Naive thymus-derived CD8-positive, alpha-beta T cell (primary cell): ENCODE measurements around the gene RBP2. TPM values are rescaled to one million over a fixed set of nuclear protein-coding genes. Genes with fewer than 3 reads are reported as not detected.
A peak's percentile ranks its signal among the peaks of the same experiment; 100 is the strongest.

ENCODE experiments used
- ATAC-seq, 2 donors: fragments of 150-1000 bp; cut with Tn5 transposase in 1 of 2; sonication (Bioruptor Pico), chemical (Tn5 transposase) in 1 of 2; 1 replicate in 1 of 2; 2 replicates in 1 of 2; pipeline ENCODE4 v1.10.0; 2021; ENCODE audit warnings: mild to moderate bottlenecking in 2 of 2, moderate library complexity in 2 of 2
- POLR2A ChIA-PET: fragments of 350-600 bp; sonication (Branson Sonifier 250); formaldehyde crosslinking; loops from one replicate; lab custom pipeline; 2021; ENCODE audit warnings: antibody characterized with exemption; lab: Charles Lee
- DNase-seq, 10 donors: peaks; one replicate each; pipeline versions ENCODE4 v3.0.0 to v3.0.0-alpha.2; 2020 to 2022
- H3K27ac Mint-ChIP-seq, 10 donors: one replicate each; pipeline ENCODE4 v1.8.0; 2020 to 2022; ENCODE audit warnings: mild to moderate bottlenecking in 10 of 10, mixed read lengths in 10 of 10, moderate library complexity in 4 of 10, inconsistent platforms in 1 of 10
- H3K27me3 Mint-ChIP-seq, 5 donors: one replicate each; pipeline ENCODE4 v1.8.0; 2021 to 2022; ENCODE audit warnings: mixed read lengths in 5 of 5
- H3K36me3 Mint-ChIP-seq, 3 donors: one replicate each; pipeline ENCODE4 v1.8.0; 2020 to 2022; ENCODE audit warnings: mixed read lengths in 3 of 3, mild to moderate bottlenecking in 2 of 3, inconsistent platforms in 1 of 3
- H3K4me1 Mint-ChIP-seq, 4 donors: one replicate each; pipeline ENCODE4 v1.8.0; 2021 to 2022; ENCODE audit warnings: mixed read lengths in 4 of 4
- H3K4me3 Mint-ChIP-seq, 10 donors: one replicate each; pipeline ENCODE4 v1.8.0; 2020 to 2022; ENCODE audit warnings: mild to moderate bottlenecking in 10 of 10, mixed read lengths in 10 of 10, moderate library complexity in 6 of 10, inconsistent platforms in 1 of 10
- H3K9me3 Mint-ChIP-seq, 9 donors: one replicate each; pipeline ENCODE4 v1.8.0; 2020 to 2022; ENCODE audit warnings: mixed read lengths in 9 of 9, mild to moderate bottlenecking in 3 of 9, inconsistent platforms in 1 of 9, moderate library complexity in 1 of 9
- polyA plus RNA-seq, 3 donors: library from polyadenylated mRNA; unstranded; fragments of 300-500 nt; fragmentation: Illumina TruSeq; gene quantifications; one replicate each; pipeline ENCODE4 v1.2.3, GENCODE V29; 2021
- total RNA-seq, 8 experiments: library from RNA in 2 of 8; stranded (reverse) in 2 of 8; gene quantifications; one replicate each; pipeline ENCODE4 v1.2.3 and lab custom pipeline; 2021 to 2026

RBP2 gene
- total and polyA plus RNA-seq, 5 experiments from 2014 or later = not detected

GRCh38 chr3:139450159-139450558 is 26.2 kb downstream of the RBP2 start:
- no peak for DNase-seq
- ATAC-seq = no peak
- H3K27me3 Mint-ChIP-seq = no peaks in the 10 kb centered on the region
- H3K9me3 Mint-ChIP-seq = no peaks in the 10 kb centered on the region
- H3K4me3 Mint-ChIP-seq = no peak overlapping the region
- H3K27ac Mint-ChIP-seq = no peak overlapping the region
- POLR2A ChIA-PET = no interaction called here
- no peaks in the 10 kb centered on the region for H3K4me1 Mint-ChIP-seq
- H3K36me3 Mint-ChIP-seq = no peaks in the 10 kb centered on the region

- ATAC-seq = no peak
- no peak for DNase-seq
- no peak overlapping the region for H3K4me3 Mint-ChIP-seq
- no peaks in the 10 kb centered on the region for H3K4me1 Mint-ChIP-seq
- H3K9me3 Mint-ChIP-seq = no peaks in the 10 kb centered on the region
- no peaks in the 10 kb centered on the region for H3K27me3 Mint-ChIP-seq
- H3K36me3 Mint-ChIP-seq = peaks cover 0 to under 1% (median 0%) of the 10 kb centered on the region in 3 donors
- POLR2A ChIA-PET = no interaction called here
- H3K27ac Mint-ChIP-seq = no peak overlapping the region
These were observed 26.8 kb downstream of the RBP2 start for GRCh38 chr3:139449566-139449965.

DNA sequence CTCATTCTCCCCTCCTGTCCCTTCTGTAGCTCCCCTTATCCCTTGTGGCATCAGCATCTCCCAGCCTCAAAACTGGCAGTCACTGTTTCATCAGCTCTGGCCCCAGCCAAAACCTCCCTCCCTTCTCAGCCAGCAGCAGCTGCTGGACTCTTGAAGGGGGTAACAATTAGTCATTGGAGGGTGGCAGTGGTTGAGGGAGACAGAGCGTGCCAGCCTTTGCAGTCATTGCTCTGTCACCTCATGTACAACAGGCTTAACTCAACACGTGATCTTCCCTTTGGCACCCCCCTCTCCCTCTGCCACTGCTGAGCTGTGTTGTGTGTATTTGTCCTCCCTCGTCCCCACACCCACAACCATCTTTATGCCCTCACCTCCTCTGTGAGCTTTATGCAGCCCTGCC is 28.2 kb downstream of the RBP2 start:
- Mint-ChIP-seq H3K4me1 (no peaks in the 10 kb centered on the region), H3K36me3 (peaks cover 0 to 5% (median 0%) of the 10 kb centered on the region in 3 donors), H3K27ac (no peak overlapping the region), H3K27me3 (no peaks in the 10 kb centered on the region), H3K4me3 (no peak overlapping the region), H3K9me3 (no peaks in the 10 kb centered on the region)
- ATAC-seq (no peak), DNase-seq (no peak)
- POLR2A ChIA-PET = no interaction called here

GRCh38 chr3:139447486-139447885 is 28.8 kb downstream of the RBP2 start:
- POLR2A ChIA-PET = no interaction called here
- H3K27me3 Mint-ChIP-seq = no peaks in the 10 kb centered on the region
- no peaks in the 10 kb centered on the region for H3K9me3 Mint-ChIP-seq
- no peak for DNase-seq
- H3K4me3 Mint-ChIP-seq = no peak overlapping the region
- no peak for ATAC-seq
- H3K27ac Mint-ChIP-seq = no peak overlapping the region
- H3K4me1 Mint-ChIP-seq = no peaks in the 10 kb centered on the region
- H3K36me3 Mint-ChIP-seq = peaks cover 0 to 5% (median 0%) of the 10 kb centered on the region in 3 donors

DNA sequence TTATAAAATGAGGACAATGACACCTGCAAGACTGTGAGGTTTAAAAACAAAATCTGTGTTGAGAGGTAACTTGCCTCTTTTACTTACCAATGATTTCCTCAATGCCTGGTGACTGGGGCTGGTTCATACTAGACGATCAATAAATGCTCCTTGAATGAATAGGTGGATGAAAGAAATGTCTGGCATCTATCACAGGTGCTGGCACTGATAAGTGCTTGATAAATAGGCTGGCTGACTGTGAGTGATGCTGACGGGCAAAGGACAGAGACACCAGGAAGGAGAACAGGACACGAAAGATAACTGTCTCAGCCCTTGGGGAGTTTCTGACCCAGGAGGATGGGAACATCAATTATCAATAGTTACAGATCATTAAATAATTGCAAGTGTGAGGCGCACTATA is 31.9 kb downstream of the RBP2 start:
- DNase-seq (no peak), ATAC-seq (no peak)
- no peaks in the 10 kb centered on the region for H3K9me3 Mint-ChIP-seq
- POLR2A ChIA-PET = no interaction called here
- peaks cover 0 to 8% (median 0%) of the 10 kb centered on the region in 3 donors for H3K36me3 Mint-ChIP-seq
- H3K27ac Mint-ChIP-seq = no peak overlapping the region
- H3K4me3 Mint-ChIP-seq = no peak overlapping the region
- H3K4me1 Mint-ChIP-seq = no peaks in the 10 kb centered on the region
- no peaks in the 10 kb centered on the region for H3K27me3 Mint-ChIP-seq

DNA sequence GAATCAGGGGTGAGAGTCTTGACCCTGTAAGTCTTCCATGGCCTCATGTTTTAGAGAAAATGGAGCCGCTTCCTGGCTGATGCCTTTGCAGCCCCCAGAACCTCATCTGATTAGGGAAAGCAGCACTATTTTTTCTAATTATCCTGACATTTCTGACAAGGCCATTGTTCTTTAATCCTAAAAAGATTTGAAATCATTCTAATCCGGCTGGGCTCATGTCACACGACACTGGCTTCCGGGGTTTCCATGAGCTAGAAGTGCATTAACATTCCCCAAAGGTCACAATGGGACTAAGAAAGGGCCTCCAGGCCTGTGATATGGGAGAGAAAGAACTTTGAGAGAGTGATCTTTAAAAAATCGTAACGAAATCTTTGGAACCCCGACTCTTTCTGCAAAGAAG is 33.1 kb downstream of the RBP2 start:
- ATAC-seq (no peak), DNase-seq (no peak)
- Mint-ChIP-seq H3K36me3 (peaks cover 0 to 8% (median 0%) of the 10 kb centered on the region in 3 donors), H3K27me3 (no peaks in the 10 kb centered on the region), H3K4me3 (no peak overlapping the region), H3K9me3 (no peaks in the 10 kb centered on the region), H3K27ac (no peak overlapping the region), H3K4me1 (no peaks in the 10 kb centered on the region)
- POLR2A ChIA-PET = no interaction called here

- Mint-ChIP-seq H3K27ac (no peak overlapping the region), H3K27me3 (no peaks in the 10 kb centered on the region), H3K4me1 (no peaks in the 10 kb centered on the region), H3K4me3 (no peak overlapping the region), H3K9me3 (no peaks in the 10 kb centered on the region), H3K36me3 (peaks cover 0 to 8% (median 0%) of the 10 kb centered on the region in 3 donors)
- no peak for DNase-seq
- POLR2A ChIA-PET = no interaction called here
- ATAC-seq = no peak
These were observed 34.7 kb downstream of the RBP2 start for GRCh38 chr3:139441656-139442055.

- DNase-seq (no peak), ATAC-seq (no peak)
- H3K27me3 Mint-ChIP-seq = no peaks in the 10 kb centered on the region
- no peaks in the 10 kb centered on the region for H3K4me1 Mint-ChIP-seq
- no peak overlapping the region for H3K27ac Mint-ChIP-seq
- peaks cover 0 to 8% (median 0%) of the 10 kb centered on the region in 3 donors for H3K36me3 Mint-ChIP-seq
- POLR2A ChIA-PET = no interaction called here
- H3K4me3 Mint-ChIP-seq = no peak overlapping the region
- no peaks in the 10 kb centered on the region for H3K9me3 Mint-ChIP-seq
These were observed 35.4 kb downstream of the RBP2 start for GRCh38 chr3:139440639-139441556.

GRCh38 chr3:139439278-139439677 is 37.0 kb downstream of the RBP2 start:
- peaks cover 0 to 7% (median 0%) of the 10 kb centered on the region in 3 donors for H3K36me3 Mint-ChIP-seq
- no peaks in the 10 kb centered on the region for H3K4me1 Mint-ChIP-seq
- no peaks in the 10 kb centered on the region for H3K27me3 Mint-ChIP-seq
- DNase-seq (no peak), ATAC-seq (no peak)
- H3K27ac Mint-ChIP-seq = no peak overlapping the region
- H3K9me3 Mint-ChIP-seq = no peaks in the 10 kb centered on the region
- no peak overlapping the region for H3K4me3 Mint-ChIP-seq
- POLR2A ChIA-PET = interaction anchor here (0.7 kb wide), 1 partner anchor 32 kb away, joined by 5 read pairs; no protein-coding TSS in a partner anchor

- no peak for ATAC-seq
- no peak for DNase-seq
- Mint-ChIP-seq H3K36me3 (peaks cover 0 to 21% (median 13%) of the 10 kb centered on the region in 3 donors), H3K27me3 (no peaks in the 10 kb centered on the region), H3K9me3 (peaks cover 0 to 2% (median 0%) of the 10 kb centered on the region in 9 donors), H3K27ac (no peak overlapping the region), H3K4me3 (no peak overlapping the region), H3K4me1 (no peaks in the 10 kb centered on the region)
- POLR2A ChIA-PET = no interaction called here
These were observed 41.5 kb downstream of the RBP2 start for GRCh38 chr3:139434764-139435307.

DNA sequence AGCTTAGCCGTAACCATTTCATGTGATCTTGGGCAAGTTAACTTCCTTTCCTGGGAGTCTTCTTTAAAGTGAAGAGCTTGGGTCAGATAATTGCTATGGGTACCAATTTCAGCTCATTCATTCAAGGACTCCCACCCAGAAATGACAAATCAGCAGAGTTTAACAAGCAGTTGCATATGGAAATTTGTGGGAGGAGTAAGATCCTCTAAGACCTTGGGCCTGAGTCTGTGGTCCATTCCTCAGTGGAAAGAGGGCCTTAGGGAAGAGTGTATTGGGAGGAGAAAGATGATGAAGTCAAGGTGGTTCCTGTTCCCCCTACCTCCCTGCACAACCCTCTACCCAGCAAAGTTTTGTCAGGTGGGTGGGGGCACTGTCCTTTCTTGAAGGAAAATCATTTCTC is 42.1 kb downstream of the RBP2 start:
- Mint-ChIP-seq H3K4me3 (no peak overlapping the region), H3K27me3 (no peaks in the 10 kb centered on the region), H3K9me3 (peaks cover 0 to 2% (median 0%) of the 10 kb centered on the region in 9 donors), H3K27ac (peak overlapping the region in 1 of 10 donors; percentile 15), H3K36me3 (peaks cover 0 to 21% (median 13%) of the 10 kb centered on the region in 3 donors), H3K4me1 (no peaks in the 10 kb centered on the region)
- ATAC-seq (no peak), DNase-seq (no peak)
- POLR2A ChIA-PET = no interaction called here

GRCh38 chr3:139433089-139433488 is 43.2 kb downstream of the RBP2 start:
- Mint-ChIP-seq H3K27me3 (no peaks in the 10 kb centered on the region), H3K36me3 (peaks cover 0 to 21% (median 13%) of the 10 kb centered on the region in 3 donors), H3K9me3 (peaks cover 0 to 2% (median 0%) of the 10 kb centered on the region in 9 donors), H3K4me3 (no peak overlapping the region), H3K27ac (no peak overlapping the region), H3K4me1 (no peaks in the 10 kb centered on the region)
- POLR2A ChIA-PET = interaction anchor here (0.7 kb wide), 1 partner anchor 772 kb away, joined by 3 read pairs; no protein-coding TSS in a partner anchor
- ATAC-seq (no peak), DNase-seq (no peak)

GRCh38 chr3:139430493-139430892 is 45.8 kb downstream of the RBP2 start:
- no peak for DNase-seq
- POLR2A ChIA-PET = no interaction called here
- no peak overlapping the region for H3K4me3 Mint-ChIP-seq

More at GRCh38 chr3:139430493-139430892, 45.8 kb downstream of the RBP2 start:
- no peak overlapping the region for H3K27ac Mint-ChIP-seq
- peaks cover 0 to 2% (median 0%) of the 10 kb centered on the region in 9 donors for H3K9me3 Mint-ChIP-seq
- no peak for ATAC-seq
- H3K4me1 Mint-ChIP-seq = no peaks in the 10 kb centered on the region
- peaks cover 0 to 20% (median 16%) of the 10 kb centered on the region in 3 donors for H3K36me3 Mint-ChIP-seq
- no peaks in the 10 kb centered on the region for H3K27me3 Mint-ChIP-seq
